Measurements from ENCODE around the gene CCDC78. TPM values are rescaled to one million over a fixed set of nuclear protein-coding genes. Genes with fewer than 3 reads are reported as not detected.
A peak's percentile ranks its signal among the peaks of the same experiment; 100 is the strongest.

The CCDC78 gene
- polyA plus RNA-seq, 1 donor (not counting 4 experiments of a cell fraction or from before 2014, with no cell fraction given): 2.5 TPM

GRCh38 chr16:684961-685696 is 41.1 kb downstream of the CCDC78 start:
- Histone ChIP-seq H3K9ac (ENCODE audit: control insufficient read depth, extremely low read depth, insufficient read depth, low read length) (no peak overlapping the region), H3K4me2 (ENCODE audit: control insufficient read depth, extremely low read depth, insufficient read depth, low read depth, low read length) (peak overlapping the region; percentile 27), H3K79me2 (ENCODE audit: control insufficient read depth, insufficient read depth, low read length) (peaks cover 41% of the 10 kb centered on the region)

GRCh38 chr16:684071-684794 is 42.0 kb downstream of the CCDC78 start, which contains the start of gene JMJD8:
Gene JMJD8 (minus strand): TSS chr16:684334. CDS start chr16:684319, 15 bp downstream.
- TF ChIP-seq CTCF (optimal IDR thresholded peaks at IDR 0.05 in 1 of 3, IDR thresholded peaks at IDR 0.05 in 1 of 3, conservative IDR thresholded peaks at IDR 0.05 in 1 of 3; ENCODE audit: extremely low read depth in 1 of 3, insufficient read depth in 2 of 3, low read length in 3 of 3) (no peak), EZH2 (IDR thresholded peaks at IDR 0.05; ENCODE audit: low read length) (no peak)
- peaks cover 12 to 37% of the 10 kb centered on the region in 2 experiments for H3K36me3 ChIP-seq (ENCODE audit: control insufficient read depth in 2 of 2, extremely low read depth in 1 of 2, insufficient read depth in 2 of 2, low read length in 2 of 2)
- no peak for FAIRE-seq
- dilution Hi-C loops (cut with MboI; ENCODE audit: extremely low pct_ligation_motif_present, low sequenced_read_pairs): no loop called here
- H4K20me1 ChIP-seq (ENCODE audit: control insufficient read depth, extremely low read depth, insufficient read depth, low read length): peaks cover 16% of the 10 kb centered on the region
- peak within 1 kb of the TSS; percentile 60 to 68 (median 66) for H3K4me3 ChIP-seq (ENCODE audit: control insufficient read depth in 2 of 3, extremely low read depth in 1 of 3, insufficient read depth in 2 of 3, low read depth in 1 of 3, low read length in 3 of 3)
- no peak for DNase-seq (ENCODE audit: low read depth, low spot score)
- H3K4me2 ChIP-seq (ENCODE audit: control insufficient read depth, extremely low read depth, insufficient read depth, low read depth, low read length): peak within 1 kb of the TSS; percentile 80
- no peak within 1 kb of the TSS for H2AFZ ChIP-seq (ENCODE audit: control insufficient read depth, low read length)
- H3K9ac ChIP-seq (ENCODE audit: control insufficient read depth, extremely low read depth, insufficient read depth, low read length): peak within 1 kb of the TSS; percentile 60
- peak within 1 kb of the TSS; percentile 36 for H3K27ac ChIP-seq (ENCODE audit: control insufficient read depth, insufficient read depth, low read length)
- H3K79me2 ChIP-seq (ENCODE audit: control insufficient read depth, insufficient read depth, low read length): peaks cover 37% of the 10 kb centered on the region
- peaks cover 27% of the 10 kb centered on the region for H3K4me1 ChIP-seq (ENCODE audit: control insufficient read depth, extremely low read depth, insufficient read depth, low read length)
- no peaks in the 10 kb centered on the region for H3K9me3 ChIP-seq (ENCODE audit: control insufficient read depth, low read depth, low read length)
- no peaks in the 10 kb centered on the region for H3K9me1 ChIP-seq (ENCODE audit: control insufficient read depth, extremely low read depth, insufficient read depth, low read length)
- H3K27me3 ChIP-seq (ENCODE audit: control insufficient read depth, extremely low read depth, insufficient read depth, low read length): no peaks in the 10 kb centered on the region

More at GRCh38 chr16:684961-685696, 41.1 kb downstream of the CCDC78 start:
- FAIRE-seq (no peak), DNase-seq (ENCODE audit: low read depth, low spot score) (no peak)
- TF ChIP-seq EZH2 (IDR thresholded peaks at IDR 0.05; ENCODE audit: low read length) (no peak), CTCF (optimal IDR thresholded peaks at IDR 0.05 in 1 of 3, IDR thresholded peaks at IDR 0.05 in 1 of 3, conservative IDR thresholded peaks at IDR 0.05 in 1 of 3; ENCODE audit: extremely low read depth in 1 of 3, insufficient read depth in 2 of 3, low read length in 3 of 3) (no peak)
- H3K9me3 ChIP-seq (ENCODE audit: control insufficient read depth, low read depth, low read length): no peaks in the 10 kb centered on the region
- H3K27me3 ChIP-seq (ENCODE audit: control insufficient read depth, extremely low read depth, insufficient read depth, low read length): no peaks in the 10 kb centered on the region
- no peak overlapping the region for H2AFZ ChIP-seq (ENCODE audit: control insufficient read depth, low read length)
- H3K27ac ChIP-seq (ENCODE audit: control insufficient read depth, insufficient read depth, low read length): no peak overlapping the region
- dilution Hi-C loops (cut with MboI; ENCODE audit: extremely low pct_ligation_motif_present, low sequenced_read_pairs): no loop called here
- H3K9me1 ChIP-seq (ENCODE audit: control insufficient read depth, extremely low read depth, insufficient read depth, low read length): no peaks in the 10 kb centered on the region
- H3K4me1 ChIP-seq (ENCODE audit: control insufficient read depth, extremely low read depth, insufficient read depth, low read length): peaks cover 33% of the 10 kb centered on the region
- H3K4me3 ChIP-seq (ENCODE audit: control insufficient read depth in 2 of 3, extremely low read depth in 1 of 3, insufficient read depth in 2 of 3, low read depth in 1 of 3, low read length in 3 of 3): peak overlapping the region in 1 of 3 experiments; percentile 60
- peaks cover 12 to 37% of the 10 kb centered on the region in 2 experiments for H3K36me3 ChIP-seq (ENCODE audit: control insufficient read depth in 2 of 2, extremely low read depth in 1 of 2, insufficient read depth in 2 of 2, low read length in 2 of 2)
- H4K20me1 ChIP-seq (ENCODE audit: control insufficient read depth, extremely low read depth, insufficient read depth, low read length): peaks cover 16% of the 10 kb centered on the region
